DMS 273 (cell line): ENCODE results near the gene APBA3.

ENCODE experiments used
- DNase-seq: peaks from one replicate; lab custom pipeline; 2025; ENCODE audit not compliant: unreplicated experiment; lab: John Stamatoyannopoulos, UW

The APBA3 gene, protein sequence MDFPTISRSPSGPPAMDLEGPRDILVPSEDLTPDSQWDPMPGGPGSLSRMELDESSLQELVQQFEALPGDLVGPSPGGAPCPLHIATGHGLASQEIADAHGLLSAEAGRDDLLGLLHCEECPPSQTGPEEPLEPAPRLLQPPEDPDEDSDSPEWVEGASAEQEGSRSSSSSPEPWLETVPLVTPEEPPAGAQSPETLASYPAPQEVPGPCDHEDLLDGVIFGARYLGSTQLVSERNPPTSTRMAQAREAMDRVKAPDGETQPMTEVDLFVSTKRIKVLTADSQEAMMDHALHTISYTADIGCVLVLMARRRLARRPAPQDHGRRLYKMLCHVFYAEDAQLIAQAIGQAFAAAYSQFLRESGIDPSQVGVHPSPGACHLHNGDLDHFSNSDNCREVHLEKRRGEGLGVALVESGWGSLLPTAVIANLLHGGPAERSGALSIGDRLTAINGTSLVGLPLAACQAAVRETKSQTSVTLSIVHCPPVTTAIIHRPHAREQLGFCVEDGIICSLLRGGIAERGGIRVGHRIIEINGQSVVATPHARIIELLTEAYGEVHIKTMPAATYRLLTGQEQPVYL

DNA sequence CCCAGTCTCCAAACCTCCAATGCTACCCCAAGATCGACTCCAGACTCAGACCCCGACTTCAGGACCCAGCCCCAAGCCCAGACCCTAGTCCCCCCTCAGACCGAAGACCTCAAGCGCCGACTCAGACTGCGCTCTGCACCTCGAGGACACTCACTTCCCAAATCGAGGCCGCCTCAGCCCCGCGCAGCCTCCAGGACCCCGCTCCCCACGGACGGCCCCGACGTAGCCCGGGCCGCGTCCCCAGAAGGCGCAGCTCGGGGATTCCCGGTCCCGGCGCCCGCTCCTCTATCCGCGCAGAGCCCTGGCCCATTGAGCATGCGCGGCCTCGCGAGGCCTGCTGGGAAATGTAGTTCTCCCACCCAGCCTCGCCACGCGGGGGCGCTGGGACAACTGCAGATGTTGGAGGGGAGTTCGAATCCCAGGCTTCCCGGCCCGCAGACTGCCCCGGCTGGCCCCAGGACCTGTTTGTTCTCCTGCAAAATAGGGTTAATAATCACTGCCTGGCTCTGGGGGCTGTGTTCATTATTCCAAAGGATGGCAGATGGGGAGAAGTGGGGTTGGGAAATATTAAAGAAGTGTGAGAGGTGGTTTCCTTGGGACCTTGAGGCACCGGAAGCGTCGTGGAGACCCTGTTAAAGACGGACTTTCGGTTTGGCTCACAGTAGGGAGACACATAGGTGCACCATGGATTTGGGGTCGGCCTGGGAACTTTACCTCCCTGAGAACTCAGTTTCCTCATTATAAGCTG is at the start of gene APBA3:
Gene APBA3 (minus strand): TSS at position 311 of the 748 bp plus-strand sequence. CDS start 1,428 bp downstream, outside the sequence.
- DNase-seq = peak; percentile 97

DNA sequence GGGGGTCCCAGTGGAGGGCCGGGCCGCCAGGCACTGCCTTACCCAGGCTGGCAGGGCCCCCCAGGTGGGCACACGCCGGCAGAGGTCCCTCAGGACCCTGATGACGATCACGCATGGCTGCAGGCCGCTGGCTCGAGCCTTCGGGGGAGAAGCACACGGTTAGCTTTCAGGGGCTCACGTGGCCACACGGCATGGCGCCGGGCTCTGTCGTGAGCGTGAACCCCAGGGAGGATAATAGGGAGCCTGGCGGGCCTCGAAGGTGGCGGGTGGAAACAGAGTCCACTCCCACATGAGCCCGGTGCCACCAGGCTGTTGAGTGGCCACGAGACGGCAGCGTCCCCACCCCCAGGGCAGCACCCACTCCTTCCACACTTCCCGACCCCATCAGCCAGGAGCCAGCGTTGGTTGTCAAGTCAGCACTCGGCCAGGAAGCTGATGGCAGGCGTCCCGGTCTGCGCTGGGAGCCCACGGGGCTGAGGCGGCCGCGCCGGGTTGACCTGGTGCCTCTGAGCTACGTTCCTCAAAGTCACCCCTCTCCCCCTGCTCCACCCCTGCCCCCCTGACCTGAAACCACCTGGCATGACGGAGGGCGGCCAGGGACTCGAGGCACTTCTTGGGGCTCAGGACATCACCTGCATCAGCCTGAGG is 49.3 kb upstream of the APBA3 start:
- no peak for DNase-seq

DNA sequence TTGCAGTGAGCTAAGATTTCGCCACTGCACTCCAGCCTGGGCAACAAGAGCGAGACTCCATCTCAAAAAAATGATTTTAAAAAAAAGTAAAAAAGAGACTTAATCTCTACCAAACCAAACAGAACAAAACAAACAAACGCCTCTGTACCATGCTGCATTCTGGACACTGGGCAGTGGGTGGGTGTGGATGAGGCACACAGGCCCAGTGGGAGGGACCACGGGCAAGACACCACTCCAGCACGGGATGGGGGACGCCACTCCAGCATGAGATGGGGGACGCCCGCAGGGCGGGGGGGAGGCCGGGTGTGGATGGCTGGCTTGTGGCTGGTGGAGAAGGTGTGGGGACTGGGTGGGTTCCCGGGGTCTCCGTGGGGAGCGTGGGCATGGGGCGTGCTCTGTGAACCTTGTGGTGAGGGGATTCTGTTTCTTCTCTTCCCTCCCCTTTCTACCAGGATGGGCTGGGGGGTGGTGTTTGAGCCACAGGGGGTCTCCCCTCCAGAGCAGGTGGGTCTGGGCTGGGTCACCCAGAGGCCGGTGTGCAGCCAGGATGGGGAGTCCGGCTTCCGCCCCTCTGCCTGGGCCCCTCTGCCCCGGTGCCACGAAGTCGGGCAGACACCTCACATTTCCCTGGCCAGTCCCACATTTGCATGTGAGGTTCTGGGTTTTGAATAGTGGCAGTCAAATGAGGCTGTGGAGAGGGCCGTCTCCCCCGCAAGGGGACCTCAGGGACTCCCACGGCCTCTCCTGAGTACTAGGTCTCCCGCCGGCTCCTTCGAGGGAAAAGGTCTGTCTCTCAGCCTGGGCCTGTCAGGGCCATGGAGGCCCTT is 48.6 kb upstream of the APBA3 start:
- DNase-seq = no peak

GRCh38 chr19:3808420-3809143 is 47.1 kb upstream of the APBA3 start:
- DNase-seq = no peak

- no peak for DNase-seq
Measured at GRCh38 chr19:3807574-3808354, 46.3 kb upstream of the APBA3 start.

- DNase-seq = no peak
Measured at GRCh38 chr19:3807131-3807480, 45.6 kb upstream of the APBA3 start.

DNA sequence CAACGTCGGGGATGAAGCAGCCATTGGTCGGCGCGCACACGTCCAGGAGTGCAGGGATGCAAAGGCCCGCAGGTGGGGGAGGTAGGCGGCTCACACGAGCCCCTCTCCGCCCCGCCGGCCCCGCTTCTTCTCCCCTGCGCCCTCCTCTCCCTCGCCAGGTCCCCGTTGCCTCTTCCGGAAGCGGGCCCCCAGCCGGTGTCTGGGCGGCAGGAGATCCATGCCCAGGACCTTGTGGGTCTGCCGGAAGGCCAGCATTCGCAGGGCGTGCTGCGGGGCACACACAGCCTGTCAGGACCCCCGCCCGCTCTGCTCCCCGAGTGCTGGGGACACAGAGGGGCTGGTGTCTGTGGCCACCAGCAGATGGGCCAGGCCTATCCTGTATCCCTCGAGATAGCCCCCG is 44.4 kb upstream of the APBA3 start:
- DNase-seq = no peak

- no peak for DNase-seq
Measured at GRCh38 chr19:3804429-3804828, 42.9 kb upstream of the APBA3 start.

DNA sequence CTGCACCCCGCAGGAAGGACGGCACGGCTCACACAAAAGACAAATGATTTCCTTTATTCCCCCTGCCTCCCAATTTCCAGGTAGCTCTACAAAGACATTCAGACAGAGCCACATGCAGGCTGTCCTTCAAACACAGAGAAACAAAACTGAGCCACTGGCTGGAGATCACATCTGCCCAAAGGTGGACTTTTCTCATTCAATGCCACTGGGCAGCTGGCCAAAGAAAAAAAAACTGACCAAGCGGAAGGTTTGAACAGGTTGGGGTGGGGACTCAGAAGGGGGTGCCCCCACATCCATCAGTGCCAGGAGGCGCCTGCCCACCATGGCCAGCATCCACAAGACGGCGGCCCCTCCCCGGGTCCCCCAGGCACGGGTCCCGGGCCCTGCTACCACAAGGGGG is 42.5 kb upstream of the APBA3 start:
- DNase-seq = no peak

DNA sequence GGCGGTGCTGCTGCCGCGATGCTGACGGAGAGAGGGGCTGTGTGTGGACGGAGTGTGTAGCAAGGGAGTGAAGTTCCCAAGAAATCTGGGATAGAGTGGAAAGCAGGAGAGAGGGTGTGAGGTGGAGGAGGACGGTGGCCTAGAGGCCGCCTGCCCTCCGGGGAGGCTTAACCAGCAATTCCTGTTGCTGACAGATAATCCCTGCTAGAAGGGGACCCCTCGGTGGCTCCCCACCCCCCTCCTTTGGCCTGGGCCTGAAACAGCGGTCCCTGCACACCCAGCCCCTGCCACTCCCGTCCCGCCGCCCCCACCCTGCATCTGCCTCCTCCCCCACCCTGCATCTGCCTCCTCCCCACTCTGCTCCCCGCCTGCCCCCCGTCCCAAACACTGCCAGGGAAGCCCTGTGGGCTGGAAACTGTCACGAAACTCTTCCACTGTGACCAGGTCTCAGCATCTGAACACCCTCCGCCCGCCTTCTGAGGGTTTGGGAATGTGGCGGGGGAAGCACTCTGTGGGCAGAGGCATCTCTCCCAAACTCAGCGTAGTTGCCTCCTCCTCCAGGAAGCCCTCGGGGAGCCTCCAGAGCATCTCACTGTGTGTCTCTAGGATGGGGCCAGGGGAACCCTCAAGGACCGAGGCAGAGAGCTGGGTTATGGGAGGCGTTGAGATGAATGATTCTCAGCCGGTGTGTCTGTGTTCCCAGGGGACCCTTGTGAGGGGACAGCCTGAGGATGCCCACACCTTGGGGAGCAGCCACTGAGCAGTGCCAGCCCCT is 41.8 kb upstream of the APBA3 start:
- no peak for DNase-seq

DNA sequence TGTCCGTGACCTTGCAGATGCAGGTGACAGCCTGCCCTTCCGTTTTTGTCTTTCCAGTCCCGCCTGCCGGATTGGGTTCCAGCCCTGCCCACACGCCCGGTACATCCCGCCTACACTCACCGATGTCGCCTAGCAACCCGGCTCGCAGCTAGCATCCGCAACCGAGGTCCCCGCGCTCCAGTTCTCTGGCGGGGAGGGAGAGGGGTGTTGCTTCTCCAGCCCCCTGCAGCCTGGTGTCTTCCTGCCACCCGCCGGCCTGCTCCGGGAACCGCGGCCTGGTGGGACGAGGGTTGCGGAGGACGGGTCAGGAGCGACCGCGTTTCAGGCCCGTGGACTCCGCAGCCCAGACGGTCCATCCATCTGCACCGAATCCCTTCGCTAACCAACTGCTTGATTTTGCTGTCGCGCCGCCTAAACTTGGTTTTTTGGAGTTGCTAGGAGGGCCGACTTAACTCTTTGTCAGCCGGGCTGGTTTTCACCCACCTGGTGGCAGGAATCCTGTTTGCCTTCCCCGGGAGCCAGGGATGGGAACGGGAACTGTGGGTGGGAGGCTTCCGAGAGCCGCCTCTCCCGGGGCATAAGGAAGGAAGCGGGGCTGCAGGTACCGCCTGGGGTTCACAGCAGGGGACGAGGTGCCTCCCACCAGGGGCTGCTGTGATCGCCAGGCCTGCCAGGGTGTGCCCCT is 40.1 kb upstream of the APBA3 start:
- DNase-seq = peak; percentile 87

GRCh38 chr19:3800996-3801395 is 39.5 kb upstream of the APBA3 start:
- DNase-seq = no peak

DNA sequence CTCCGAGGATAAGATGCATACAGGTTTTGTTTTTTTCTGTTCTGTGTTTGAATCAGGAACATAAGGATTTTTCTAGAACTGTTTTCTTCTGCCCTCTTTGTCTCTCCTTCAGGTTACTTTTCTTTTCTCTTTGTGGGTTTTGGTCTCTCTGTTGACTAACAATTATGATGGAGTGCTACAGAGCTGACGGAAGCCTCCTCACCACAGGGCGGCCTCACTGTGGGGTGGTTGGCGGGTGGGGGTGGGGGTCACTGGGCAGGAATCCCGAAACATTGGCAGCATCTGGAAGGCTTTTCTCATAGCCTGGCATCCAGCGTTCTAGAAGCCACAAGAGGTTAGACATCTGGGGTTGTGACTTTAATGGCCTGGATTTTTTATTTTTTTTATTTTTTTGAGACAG is 36.6 kb upstream of the APBA3 start:
- no peak for DNase-seq

GRCh38 chr19:3796358-3796757 is 34.9 kb upstream of the APBA3 start:
- DNase-seq = no peak

GRCh38 chr19:3793799-3794198 is 32.3 kb upstream of the APBA3 start:
- DNase-seq = no peak

DNA sequence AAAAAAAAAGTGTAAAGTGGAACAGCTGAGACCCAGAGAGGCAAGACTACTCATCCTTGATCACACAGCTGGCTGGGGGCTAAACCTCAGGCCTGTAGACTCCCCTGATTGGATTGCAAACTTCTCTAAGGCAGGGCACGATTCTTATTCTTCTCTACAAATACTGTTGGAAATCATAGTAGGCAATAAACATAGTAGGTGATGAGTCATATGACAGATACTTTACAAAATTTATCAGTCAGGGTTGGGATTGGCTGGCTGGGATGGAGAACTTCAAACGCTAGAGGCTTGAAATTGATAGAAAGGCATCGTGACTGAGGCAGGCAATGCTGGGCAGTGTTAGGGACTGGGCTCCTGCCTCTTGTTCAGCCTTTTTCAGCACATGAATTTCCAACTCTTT is 30.6 kb upstream of the APBA3 start:
- DNase-seq = no peak

GRCh38 chr19:3790941-3791340 is 29.4 kb upstream of the APBA3 start:
- no peak for DNase-seq

- DNase-seq = no peak
Measured at GRCh38 chr19:3790209-3790734, 28.8 kb upstream of the APBA3 start.
